Measurements from ENCODE around the gene TPD52L1. TPM values are rescaled to one million over a fixed set of nuclear protein-coding genes. Genes with fewer than 3 reads are reported as not detected.

The TPD52L1 gene
- total RNA-seq, 1 donor from 2014 or later = 15.6 TPM

GRCh38 chr6:125212377-125212776 is 58.8 kb downstream of the TPD52L1 start:
- ATAC-seq (peak; percentile 49 to 59), DNase-seq (no peak)
- intact Hi-C loops (cut with DNase I) = no loop called here
- Histone ChIP-seq H3K4me1 (no peaks in the 10 kb centered on the region), H3K27me3 (ENCODE audit: low read depth) (no peaks in the 10 kb centered on the region), H3K27ac (no peak overlapping the region), H3K4me3 (no peak overlapping the region), H3K9me3 (no peaks in the 10 kb centered on the region), H3K36me3 (no peaks in the 10 kb centered on the region)
- no peak for TF ChIP-seq CTCF (IDR thresholded peaks at IDR 0.05)

GRCh38 chr6:125213939-125214338 is 60.4 kb downstream of the TPD52L1 start:
- Histone ChIP-seq H3K4me1 (no peaks in the 10 kb centered on the region), H3K9me3 (no peaks in the 10 kb centered on the region), H3K36me3 (no peaks in the 10 kb centered on the region), H3K27me3 (ENCODE audit: low read depth) (no peaks in the 10 kb centered on the region), H3K4me3 (no peak overlapping the region), H3K27ac (no peak overlapping the region)
- ATAC-seq = no peak
- intact Hi-C loops (cut with DNase I) = no loop called here
- no peak for DNase-seq
- TF ChIP-seq CTCF (IDR thresholded peaks at IDR 0.05) = no peak

- Histone ChIP-seq H3K4me3 (no peak overlapping the region), H3K27ac (no peak overlapping the region), H3K27me3 (ENCODE audit: low read depth) (no peaks in the 10 kb centered on the region), H3K4me1 (no peaks in the 10 kb centered on the region), H3K9me3 (no peaks in the 10 kb centered on the region), H3K36me3 (no peaks in the 10 kb centered on the region)
- no peak for DNase-seq
- intact Hi-C loops (cut with DNase I) = no loop called here
- no peak for ATAC-seq
- no peak for TF ChIP-seq CTCF (IDR thresholded peaks at IDR 0.05)
These were observed 61.8 kb downstream of the TPD52L1 start for GRCh38 chr6:125215252-125215819.

GRCh38 chr6:125216015-125216414 is 62.4 kb downstream of the TPD52L1 start:
- no peaks in the 10 kb centered on the region for H3K9me3 ChIP-seq
- no peak for TF ChIP-seq CTCF (IDR thresholded peaks at IDR 0.05)
- H3K27me3 ChIP-seq (ENCODE audit: low read depth) = no peaks in the 10 kb centered on the region
- H3K27ac ChIP-seq = no peak overlapping the region
- no peaks in the 10 kb centered on the region for H3K4me1 ChIP-seq
- intact Hi-C loops (cut with DNase I) = no loop called here
- no peak for ATAC-seq
- no peak overlapping the region for H3K4me3 ChIP-seq
- H3K36me3 ChIP-seq = no peaks in the 10 kb centered on the region
- no peak for DNase-seq

- Histone ChIP-seq H3K36me3 (no peaks in the 10 kb centered on the region), H3K27me3 (ENCODE audit: low read depth) (no peaks in the 10 kb centered on the region), H3K4me3 (no peak overlapping the region), H3K4me1 (no peaks in the 10 kb centered on the region), H3K27ac (no peak overlapping the region), H3K9me3 (no peaks in the 10 kb centered on the region)
- intact Hi-C loops (cut with DNase I) = no loop called here
- no peak for TF ChIP-seq CTCF (IDR thresholded peaks at IDR 0.05)
- ATAC-seq (no peak), DNase-seq (no peak)
These were observed 63.8 kb downstream of the TPD52L1 start for GRCh38 chr6:125217369-125217768.

GRCh38 chr6:125217992-125218391 is 64.4 kb downstream of the TPD52L1 start:
- Histone ChIP-seq H3K4me1 (no peaks in the 10 kb centered on the region), H3K27ac (no peak overlapping the region), H3K36me3 (no peaks in the 10 kb centered on the region), H3K4me3 (no peak overlapping the region), H3K27me3 (ENCODE audit: low read depth) (no peaks in the 10 kb centered on the region), H3K9me3 (no peaks in the 10 kb centered on the region)
- intact Hi-C loops (cut with DNase I) = no loop called here
- ATAC-seq (no peak), DNase-seq (no peak)
- no peak for TF ChIP-seq CTCF (IDR thresholded peaks at IDR 0.05)
